Breast epithelium (tissue), 3 donors: Measurements from ENCODE around the gene LDLRAD4.

Experiments used
- CTCF ChIP-seq, 3 donors: fragments of 450-650 bp; IDR thresholded peaks; one replicate each; pipeline ENCODE4 v1.5.1; 2016 to 2017; ENCODE audit warnings: antibody characterized with exemption in 3 of 3, mild to moderate bottlenecking in 3 of 3, moderate library complexity in 3 of 3
- POLR2A ChIP-seq: fragments of 450-650 bp; IDR thresholded peaks from one replicate; pipeline ENCODE4 v1.6.1; 2016; ENCODE audit warnings: antibody characterized with exemption, mild to moderate bottlenecking, moderate library complexity
- POLR2AphosphoS5 ChIP-seq, 3 donors: sonication (generic); formaldehyde crosslinking; IDR thresholded peaks; one replicate each; pipeline ENCODE4 v1.6.1; 2017; ENCODE audit warnings: antibody characterized with exemption in 3 of 3

- TF ChIP-seq CTCF (IDR thresholded peaks at IDR 0.05) (no peak), POLR2AphosphoS5 (IDR thresholded peaks at IDR 0.05) (no peak), POLR2A (no peak)
Observed at GRCh38 chr18:13577091-13577697, 358.6 kb downstream of the LDLRAD4 start.
